GM12801 (cell line): ENCODE results near the gene MTRFR.

Experiments
- CTCF ChIP-seq: IDR thresholded peaks from one replicate; pipeline ENCODE4 v1.5.1; 2011; ENCODE audit warnings: control low read depth; ENCODE audit not compliant: insufficient read length; ENCODE audit errors: extremely low read depth

The MTRFR gene

GRCh38 chr12:123254853-123255446, 21.7 kb downstream of the MTRFR start:
- TF ChIP-seq CTCF = no peak

- no peak for TF ChIP-seq CTCF
Measured at GRCh38 chr12:123258593-123258992, 25.4 kb downstream of the MTRFR start.

GRCh38 chr12:123260081-123260480, 26.8 kb downstream of the MTRFR start:
- no peak for TF ChIP-seq CTCF

- no peak for TF ChIP-seq CTCF
Measured at GRCh38 chr12:123261196-123261595, 28.0 kb downstream of the MTRFR start.

GRCh38 chr12:123263196-123263817, 30.1 kb downstream of the MTRFR start:
- TF ChIP-seq CTCF = no peak

- TF ChIP-seq CTCF = no peak
Measured at GRCh38 chr12:123264642-123265041, 31.4 kb downstream of the MTRFR start.

- TF ChIP-seq CTCF = no peak
Measured at GRCh38 chr12:123265851-123266678, 32.8 kb downstream of the MTRFR start.
